IMR-90 (cell line): Measurements from ENCODE around the gene LRP1-AS. TPM values are rescaled to one million over a fixed set of nuclear protein-coding genes. Genes with fewer than 3 reads are reported as not detected.

Experiments used
- ATAC-seq: fragments of 200-7000 bp; cut with Tn5 transposase; 2 replicates; pipeline ENCODE4 v1.9.1; 2020; ENCODE audit warnings: low read depth, mild to moderate bottlenecking, moderate library complexity
- BruUV-seq: library from RNA; stranded (reverse); fragments of 400-500 nt; replicated peaks from 2 replicates; lab custom pipeline; 2021; lab: Mats Ljungman, UMichigan
- CTCF ChIA-PET: fragments of 300-600 bp; formaldehyde crosslinking; extraction: SDS; loops from one replicate; lab custom pipeline; 2021; ENCODE audit warnings: antibody characterized with exemption; lab: Yijun Ruan, JAX
- POLR2A ChIA-PET: fragments of 300-600 bp; sonication (Branson Sonifier 250); formaldehyde crosslinking; loops from one replicate; lab custom pipeline; 2022; ENCODE audit warnings: antibody characterized with exemption; ENCODE audit not compliant: unreplicated experiment; lab: Charles Lee
- DNase-seq: peaks from one replicate; pipeline ENCODE4 v3.0.0; 2013
- H2AFZ ChIP-seq: replicated peaks from 2 replicates; pipeline ENCODE3; 2013; ENCODE audit warnings: low read length, mild to moderate bottlenecking; ENCODE audit not compliant: poor library complexity
- H2AK5ac ChIP-seq: 2 replicates; pipeline ENCODE4 v1.6.1; 2013; ENCODE audit warnings: low read depth, low read length, inconsistent platforms
- H2AK9ac ChIP-seq: replicated peaks from 2 replicates; pipeline ENCODE3; 2013; ENCODE audit warnings: mild to moderate bottlenecking, low read depth, low read length, moderate library complexity; ENCODE audit not compliant: poor library complexity
- H2BK120ac ChIP-seq: 2 replicates; pipeline ENCODE4 v1.6.1; 2013; ENCODE audit warnings: low read depth, low read length, inconsistent platforms
- H2BK15ac ChIP-seq: 3 replicates; pipeline ENCODE4 v1.6.1; 2013; ENCODE audit warnings: low read depth, low read length, inconsistent platforms
- H2BK20ac ChIP-seq: 2 replicates; pipeline ENCODE4 v1.6.1; 2013; ENCODE audit warnings: low read depth, mild to moderate bottlenecking, inconsistent platforms, low read length, moderate library complexity
- H2BK5ac ChIP-seq: 2 replicates; pipeline ENCODE4 v1.6.1; 2013; ENCODE audit warnings: mild to moderate bottlenecking, low read depth, low read length, inconsistent platforms; ENCODE audit not compliant: poor library complexity, severe bottlenecking
- H3K14ac ChIP-seq: replicated peaks from 2 replicates; pipeline ENCODE4 v1.6.1; 2013; ENCODE audit warnings: low read depth, low read length, inconsistent platforms
- H3K18ac ChIP-seq: 2 replicates; pipeline ENCODE4 v1.6.1; 2013; ENCODE audit warnings: low read depth, low read length, control low read depth
- H3K23ac ChIP-seq: 2 replicates; pipeline ENCODE4 v1.6.1; 2013; ENCODE audit warnings: low read depth, low read length, inconsistent platforms
- H3K27ac ChIP-seq: 2 replicates; pipeline ENCODE4 v1.5.1; 2013; ENCODE audit warnings: mild to moderate bottlenecking, control low read depth, low read length; ENCODE audit not compliant: insufficient read depth
- H3K27me3 ChIP-seq: 2 replicates; pipeline ENCODE4 v1.6.1; 2013; ENCODE audit warnings: low read length; ENCODE audit not compliant: control insufficient read depth, insufficient read depth
- H3K36me3 ChIP-seq: 2 replicates; pipeline ENCODE4 v1.6.1; 2013; ENCODE audit warnings: low read length, mixed read lengths; ENCODE audit not compliant: control insufficient read depth, insufficient read depth
- H3K4ac ChIP-seq: 2 replicates; pipeline ENCODE4 v1.6.1; 2013; ENCODE audit warnings: low read depth, low read length, inconsistent platforms
- H3K4me1 ChIP-seq: 2 replicates; pipeline ENCODE4 v1.6.1; 2013; ENCODE audit warnings: low read length, mixed read lengths; ENCODE audit not compliant: control insufficient read depth, insufficient read depth
- H3K4me2 ChIP-seq: 2 replicates; pipeline ENCODE4 v1.6.1; 2013; ENCODE audit warnings: low read depth, mild to moderate bottlenecking, control low read depth, low read length, moderate library complexity
- H3K4me3 ChIP-seq: 2 replicates; pipeline ENCODE4 v1.5.1; 2013; ENCODE audit warnings: low read depth, mild to moderate bottlenecking, control low read depth, low read length, moderate library complexity; ENCODE audit not compliant: insufficient read depth
- H3K56ac ChIP-seq: 2 replicates; pipeline ENCODE4 v1.6.1; 2013; ENCODE audit warnings: low read length, inconsistent platforms; ENCODE audit not compliant: insufficient read depth; ENCODE audit errors: extremely low read depth
- H3K79me1 ChIP-seq, 2 experiments: 2 replicates each; pipeline ENCODE4 v1.6.1; 2013; ENCODE audit warnings: low read length in 2 of 2, inconsistent platforms in 1 of 2, low read depth in 1 of 2
- H3K9ac ChIP-seq: 2 replicates; pipeline ENCODE4 v1.6.1; 2013; ENCODE audit warnings: low read depth, low read length, control low read depth
- H3K9me1 ChIP-seq: 2 replicates; pipeline ENCODE4 v1.6.1; 2013; ENCODE audit warnings: low read length, inconsistent platforms; ENCODE audit not compliant: insufficient read depth
- H3K9me3 ChIP-seq: 2 replicates; pipeline ENCODE4 v1.6.1; 2013; ENCODE audit warnings: low read length; ENCODE audit not compliant: control insufficient read depth, insufficient read depth
- H4K20me1 ChIP-seq: 2 replicates; pipeline ENCODE4 v1.6.1; 2013; ENCODE audit warnings: low read length, inconsistent platforms; ENCODE audit not compliant: insufficient read depth
- H4K5ac ChIP-seq: 2 replicates; pipeline ENCODE4 v1.6.1; 2013; ENCODE audit warnings: mild to moderate bottlenecking, low read depth, low read length, control low read depth
- H4K8ac ChIP-seq, 2 experiments: 2 replicates each; pipeline ENCODE4 v1.6.1; 2013; ENCODE audit warnings: low read depth in 2 of 2, low read length in 2 of 2, control low read depth in 1 of 2, inconsistent platforms in 1 of 2
- H4K91ac ChIP-seq: 2 replicates; pipeline ENCODE4 v1.6.1; 2013; ENCODE audit warnings: low read depth, low read length, inconsistent platforms; ENCODE audit not compliant: insufficient read depth
- SMC3 ChIP-seq: fragments of 150-350 bp; IDR thresholded peaks from 2 replicates; pipeline ENCODE4 v1.6.1; 2016; ENCODE audit warnings: low read depth, mild to moderate bottlenecking, antibody characterized with exemption, low read length, moderate library complexity
- WGBS, 2 experiments: methylation state at CpG; one replicate each; pipeline versions ENCODE4 v1.1.5 to v1.1.7; 2013; ENCODE audit warnings: missing lambda C conversion rate in 2 of 2; ENCODE audit not compliant: insufficient read length in 1 of 2; ENCODE audit errors: extremely low coverage in 2 of 2; 5-methylcytosine and 5-hydroxymethylcytosine counted together
- dilution Hi-C: fragments of 300-500 bp; cut with HindIII; formaldehyde crosslinking; loops from one replicate; pipeline ENCODE4 v1.14.3; 2018; ENCODE audit warnings: low sequenced_read_pairs; ENCODE audit not compliant: unreplicated experiment
- in situ Hi-C: fragments of 300-500 bp; cut with MboI; formaldehyde crosslinking; loops from 3 replicates; pipeline ENCODE4 v1.14.3; 2019; ENCODE audit warnings: low sequenced_read_pairs, inconsistent platforms, mixed read lengths
- intact Hi-C: fragments of 100-400 bp; cut with micrococcal nuclease; formaldehyde crosslinking; loops from 2 replicates; pipeline ENCODE4 v1.10.0; 2022
- polyA plus RNA-seq, 3 experiments: library from polyadenylated mRNA; depleted of rRNA; stranded (reverse); fragments of >200 nt; gene quantifications; 2 replicates each; pipeline ENCODE4 v1.2.3, GENCODE V29; 2012; ENCODE audit warnings: low replicate concordance in 1 of 3
- total RNA-seq: library from RNA; depleted of rRNA; stranded (reverse); fragments of >200 nt; gene quantifications from 2 replicates; pipeline ENCODE4 v1.2.3, GENCODE V29; 2012
- TF ChIP-seq, protein P1 (sequence below): fragments of 150-350 bp; IDR thresholded peaks from 2 replicates; pipeline ENCODE4 v1.6.1; 2017; ENCODE audit warnings: mild to moderate bottlenecking, antibody characterized with exemption, low read length, low read depth

Gene LRP1-AS
- total and polyA plus RNA-seq, 2 of the 4 experiments (the other 2 are of a cell fraction), result not detected

DNA sequence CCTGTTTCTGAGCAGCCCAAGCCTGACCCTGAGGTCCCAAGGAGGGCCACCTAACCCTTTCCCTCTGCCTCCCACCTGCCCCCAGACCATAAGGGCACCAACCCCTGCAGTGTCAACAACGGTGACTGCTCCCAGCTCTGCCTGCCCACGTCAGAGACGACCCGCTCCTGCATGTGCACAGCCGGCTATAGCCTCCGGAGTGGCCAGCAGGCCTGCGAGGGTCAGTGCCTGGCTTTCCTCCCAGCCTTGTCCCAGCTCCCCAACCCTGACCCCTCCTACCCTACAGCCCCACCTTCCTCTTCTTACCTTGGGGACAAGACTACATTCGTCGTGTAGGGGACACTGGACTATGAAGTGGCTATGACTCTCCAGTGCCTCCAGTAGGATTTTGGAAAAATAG lies 33.7 kb upstream of the LRP1-AS start:
- Histone ChIP-seq H3K18ac (no peak overlapping the region), H4K8ac (no peak overlapping the region), H3K9ac (no peak overlapping the region), H3K4me1 (no peaks in the 10 kb centered on the region), H3K79me1 (peaks cover 8 to 38% of the 10 kb centered on the region in 2 experiments), H4K20me1 (peaks cover 21% of the 10 kb centered on the region), H3K4ac (no peak overlapping the region), H3K36me3 (peaks cover 93% of the 10 kb centered on the region), H3K27ac (no peak overlapping the region), H3K14ac (no peak overlapping the region), H4K91ac (no peak overlapping the region), H2BK5ac (no peak overlapping the region), H3K9me1 (no peaks in the 10 kb centered on the region), H3K56ac (no peak overlapping the region), H2BK120ac (no peak overlapping the region), H3K27me3 (no peaks in the 10 kb centered on the region), H3K23ac (no peak overlapping the region), H2AFZ (no peak overlapping the region), H3K9me3 (no peaks in the 10 kb centered on the region), H2BK20ac (no peak overlapping the region), H3K4me2 (no peak overlapping the region), H2AK9ac (no peak overlapping the region), H2BK15ac (no peak overlapping the region), H4K5ac (no peak overlapping the region), H3K4me3 (no peak overlapping the region), H2AK5ac (no peak overlapping the region)
- in situ Hi-C loops (no loop called here), dilution Hi-C loops (no loop called here), intact Hi-C loops (no loop called here)
- no TSS peak for BruUV-seq
- POLR2A ChIA-PET, result no interaction called here
- CTCF ChIA-PET, result no interaction called here
- TF ChIP-seq, protein P1, sequence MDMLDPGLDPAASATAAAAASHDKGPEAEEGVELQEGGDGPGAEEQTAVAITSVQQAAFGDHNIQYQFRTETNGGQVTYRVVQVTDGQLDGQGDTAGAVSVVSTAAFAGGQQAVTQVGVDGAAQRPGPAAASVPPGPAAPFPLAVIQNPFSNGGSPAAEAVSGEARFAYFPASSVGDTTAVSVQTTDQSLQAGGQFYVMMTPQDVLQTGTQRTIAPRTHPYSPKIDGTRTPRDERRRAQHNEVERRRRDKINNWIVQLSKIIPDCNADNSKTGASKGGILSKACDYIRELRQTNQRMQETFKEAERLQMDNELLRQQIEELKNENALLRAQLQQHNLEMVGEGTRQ, result no peak
- TF ChIP-seq SMC3, result no peak
- DNase-seq, result no peak
- no peak for ATAC-seq
- 60% methylated on average over 1 of the region's 9 CpGs; no CpG with 5 or more reads in 1 of the 2 experiments for WGBS, 2 experiments
